ENCODE measurements around the gene CDK11B. TPM values are rescaled to one million over a fixed set of nuclear protein-coding genes. Genes with fewer than 3 reads are reported as not detected.

The CDK11B gene
- polyA plus RNA-seq, 1 experiment: 6.3 TPM

DNA sequence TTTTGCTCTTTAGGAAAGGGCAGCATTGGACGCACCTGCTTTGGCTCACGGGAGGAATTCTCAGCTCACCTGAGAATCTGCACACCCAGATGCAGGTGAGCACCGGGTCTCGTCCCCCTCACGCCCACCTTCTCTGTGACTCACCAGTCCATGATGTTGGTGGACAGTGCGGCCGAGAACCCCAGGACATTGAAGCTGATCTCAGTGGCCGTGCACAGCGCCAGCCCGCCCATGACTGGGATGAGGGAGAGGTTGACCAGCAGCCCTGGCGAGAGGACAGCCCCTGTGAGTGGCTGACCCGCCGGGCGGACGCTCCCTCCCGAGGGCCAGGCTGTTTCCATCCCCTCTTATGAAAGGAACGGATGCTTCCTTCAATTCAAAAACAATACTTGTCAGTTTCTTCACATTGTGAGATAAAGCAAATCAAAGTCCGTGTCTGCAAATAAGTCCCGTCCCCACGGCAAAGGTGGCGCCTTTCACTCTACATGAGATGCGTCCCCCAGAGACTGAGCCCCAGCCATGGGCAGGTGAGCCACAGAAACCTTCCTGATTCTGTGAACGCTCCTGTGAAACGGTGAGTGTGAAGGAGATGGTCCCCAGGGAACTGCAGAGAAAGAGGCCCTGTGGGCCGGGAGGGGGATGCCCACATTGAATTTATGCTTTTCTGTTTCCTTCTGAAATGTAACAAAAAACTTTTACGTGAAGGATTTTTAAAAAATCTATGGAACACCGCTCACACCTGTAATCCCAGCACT, 12.7 kb upstream of the CDK11B start:
- Histone ChIP-seq H3K36me3 (ENCODE audit: control insufficient read depth, insufficient read depth, low read length) (peaks cover 16% of the 10 kb centered on the region), H3K4me3 (ENCODE audit: low read depth, low read length) (no peak overlapping the region), H3K27me3 (ENCODE audit: control insufficient read depth, insufficient read depth, low read length) (no peaks in the 10 kb centered on the region)
- TF ChIP-seq, protein P1, sequence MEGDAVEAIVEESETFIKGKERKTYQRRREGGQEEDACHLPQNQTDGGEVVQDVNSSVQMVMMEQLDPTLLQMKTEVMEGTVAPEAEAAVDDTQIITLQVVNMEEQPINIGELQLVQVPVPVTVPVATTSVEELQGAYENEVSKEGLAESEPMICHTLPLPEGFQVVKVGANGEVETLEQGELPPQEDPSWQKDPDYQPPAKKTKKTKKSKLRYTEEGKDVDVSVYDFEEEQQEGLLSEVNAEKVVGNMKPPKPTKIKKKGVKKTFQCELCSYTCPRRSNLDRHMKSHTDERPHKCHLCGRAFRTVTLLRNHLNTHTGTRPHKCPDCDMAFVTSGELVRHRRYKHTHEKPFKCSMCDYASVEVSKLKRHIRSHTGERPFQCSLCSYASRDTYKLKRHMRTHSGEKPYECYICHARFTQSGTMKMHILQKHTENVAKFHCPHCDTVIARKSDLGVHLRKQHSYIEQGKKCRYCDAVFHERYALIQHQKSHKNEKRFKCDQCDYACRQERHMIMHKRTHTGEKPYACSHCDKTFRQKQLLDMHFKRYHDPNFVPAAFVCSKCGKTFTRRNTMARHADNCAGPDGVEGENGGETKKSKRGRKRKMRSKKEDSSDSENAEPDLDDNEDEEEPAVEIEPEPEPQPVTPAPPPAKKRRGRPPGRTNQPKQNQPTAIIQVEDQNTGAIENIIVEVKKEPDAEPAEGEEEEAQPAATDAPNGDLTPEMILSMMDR (IDR thresholded peaks at IDR 0.05; ENCODE audit: insufficient read depth, low read depth, low read length): no peak
- ChIA-PET CTCF (interaction anchor here (1.5 kb wide), 1 partner anchor 9 kb away, joined by 3 read pairs; no protein-coding TSS in a partner anchor), POLR2A (no interaction called here)
- no peak for DNase-seq (ENCODE audit: low read depth)

DNA sequence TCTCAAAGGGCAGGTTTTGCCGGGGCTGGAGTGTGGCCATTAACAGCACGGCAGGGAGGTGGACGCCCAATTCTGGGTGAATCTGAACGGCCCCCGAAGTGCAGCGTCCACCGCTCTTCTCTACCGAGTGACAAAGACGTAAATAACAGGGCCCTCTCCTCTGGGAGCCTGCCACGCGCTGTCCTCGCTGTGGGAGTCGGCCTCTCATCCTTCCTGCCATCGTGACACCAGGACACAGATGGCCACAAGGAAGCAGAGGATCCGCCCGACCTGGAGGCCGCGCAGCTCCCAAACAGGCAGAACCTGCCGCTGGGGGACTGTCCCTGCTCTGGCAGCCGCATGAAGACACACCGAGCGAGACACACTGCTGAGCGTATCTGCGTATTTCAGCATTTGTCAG, 12.1 kb upstream of the CDK11B start:
- DNase-seq (ENCODE audit: low read depth): no peak
- POLR2A ChIA-PET: no interaction called here
- CTCF ChIA-PET: interaction anchor here (1.5 kb wide), 1 partner anchor 10 kb away, joined by 3 read pairs; no protein-coding TSS in a partner anchor
- no peaks in the 10 kb centered on the region for H3K27me3 ChIP-seq (ENCODE audit: control insufficient read depth, insufficient read depth, low read length)
- H3K36me3 ChIP-seq (ENCODE audit: control insufficient read depth, insufficient read depth, low read length): peaks cover 23% of the 10 kb centered on the region
- H3K4me3 ChIP-seq (ENCODE audit: low read depth, low read length): no peak overlapping the region
- TF ChIP-seq, protein P1 (IDR thresholded peaks at IDR 0.05; ENCODE audit: insufficient read depth, low read depth, low read length): no peak

DNA sequence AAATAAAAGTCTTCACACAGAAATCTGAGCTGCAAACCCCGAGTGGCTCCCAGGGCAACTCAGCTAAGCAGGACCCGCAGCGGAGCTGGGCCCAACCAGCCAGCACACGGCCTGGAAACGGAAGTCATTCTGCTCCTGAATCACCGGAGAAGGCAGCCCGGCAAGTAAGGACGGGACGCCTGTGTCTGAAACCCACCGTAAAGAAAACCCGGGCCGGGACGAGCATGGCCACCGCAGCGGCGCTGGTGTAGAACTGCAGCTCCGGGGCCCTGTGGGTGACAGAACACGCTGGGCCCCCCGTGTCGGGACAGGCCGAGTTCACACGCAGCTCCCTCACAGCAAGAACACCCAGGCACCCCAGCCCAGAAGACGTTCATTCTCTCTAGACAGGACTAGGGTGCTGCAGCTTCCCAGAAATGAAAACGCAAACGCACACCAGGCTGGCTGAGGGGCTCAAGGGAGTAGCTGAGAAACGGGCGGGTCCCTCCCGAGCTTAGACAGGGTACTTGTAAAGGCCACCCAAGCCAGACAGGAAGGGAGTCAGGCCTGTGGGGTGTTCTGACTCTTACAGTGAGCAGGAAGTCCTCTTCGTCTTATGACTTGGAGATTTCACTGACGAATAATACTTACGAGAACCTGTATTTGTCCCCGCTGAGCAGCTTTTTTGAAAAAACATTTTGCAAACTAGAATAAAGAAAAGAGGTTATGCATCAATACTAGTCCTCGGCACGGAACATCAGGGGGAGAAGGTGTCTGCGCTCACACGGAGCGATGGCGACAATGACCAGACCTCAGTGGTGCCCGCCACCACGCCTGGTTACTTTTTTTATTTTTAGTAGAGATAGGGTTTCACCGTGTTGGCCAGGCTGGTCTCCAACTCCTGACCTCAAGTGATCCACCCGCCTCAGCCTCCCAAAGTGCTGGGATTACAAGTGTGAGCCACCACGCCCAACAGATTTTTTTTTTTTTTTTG, 10.9 kb upstream of the CDK11B start:
- H3K36me3 ChIP-seq (ENCODE audit: control insufficient read depth, insufficient read depth, low read length): peaks cover 34% of the 10 kb centered on the region
- no peaks in the 10 kb centered on the region for H3K27me3 ChIP-seq (ENCODE audit: control insufficient read depth, insufficient read depth, low read length)
- ChIA-PET POLR2A (no interaction called here), CTCF (interaction anchor here (1.1 to 1.5 kb wide), 2 partner anchors 10 to 11 kb away, joined by 3 read pairs; no protein-coding TSS in a partner anchor)
- no peak overlapping the region for H3K4me3 ChIP-seq (ENCODE audit: low read depth, low read length)
- TF ChIP-seq, protein P1 (IDR thresholded peaks at IDR 0.05; ENCODE audit: insufficient read depth, low read depth, low read length): no peak
- DNase-seq (ENCODE audit: low read depth): no peak

DNA sequence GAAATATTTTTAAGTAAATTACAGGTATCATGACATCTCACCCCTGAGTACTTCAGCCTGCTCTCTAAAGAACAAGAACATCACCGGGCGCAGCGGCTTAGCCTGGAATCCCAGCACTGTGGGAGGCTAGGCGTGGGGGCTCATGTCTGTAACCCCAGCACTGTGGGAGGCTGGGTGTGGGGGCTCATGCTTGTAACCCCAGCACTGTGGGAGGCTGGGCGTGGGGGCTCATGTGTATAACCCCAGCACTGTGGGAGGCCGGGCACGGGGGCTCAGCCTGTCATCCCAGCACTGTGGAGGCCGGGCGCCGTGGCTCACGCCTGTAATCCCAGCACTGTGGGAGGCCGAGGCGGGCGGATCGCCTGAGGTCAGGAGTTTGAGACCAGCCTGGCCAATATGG, 7.7 kb upstream of the CDK11B start:
- CTCF ChIA-PET: interaction anchor here (1.2 kb wide), 1 partner anchor 63 kb away, joined by 6 read pairs; no protein-coding TSS in a partner anchor

More for the DNA sequence above, 7.7 kb upstream of the CDK11B start:
- Histone ChIP-seq H3K27me3 (ENCODE audit: control insufficient read depth, insufficient read depth, low read length) (no peaks in the 10 kb centered on the region), H3K36me3 (ENCODE audit: control insufficient read depth, insufficient read depth, low read length) (peaks cover 30% of the 10 kb centered on the region), H3K4me3 (ENCODE audit: low read depth, low read length) (no peak overlapping the region)
- TF ChIP-seq, protein P1 (IDR thresholded peaks at IDR 0.05; ENCODE audit: insufficient read depth, low read depth, low read length): no peak
- no peak for DNase-seq (ENCODE audit: low read depth)
- POLR2A ChIA-PET: no interaction called here

All from BJ (cell line).